ENCODE measurements around the gene MECP2.
"Not testable (repeated sequence)": the region's sequence is repeated elsewhere in the genome, so short reads cannot be mapped to it uniquely, and the experiment has no call there.

Gene MECP2

GRCh38 chrX:153981771-153982533, 115.6 kb downstream of the MECP2 start:
- no peak overlapping the region for H3K4me3 ChIP-seq (replicated peaks; ENCODE audit: low read depth, low read length)
- TF ChIP-seq CTCF (IDR thresholded peaks at IDR 0.05; ENCODE audit: low read depth, low read length, missing control alignments) = no peak
- DNase-seq (ENCODE audit: extremely low read depth, low read depth) = no peak

GRCh38 chrX:153981231-153981630, 116.3 kb downstream of the MECP2 start:
- no peak for DNase-seq (ENCODE audit: extremely low read depth, low read depth)
- TF ChIP-seq CTCF (IDR thresholded peaks at IDR 0.05; ENCODE audit: low read depth, low read length, missing control alignments) = no peak
- H3K4me3 ChIP-seq (replicated peaks; ENCODE audit: low read depth, low read length) = no peak overlapping the region

GRCh38 chrX:153980394-153980793, 117.1 kb downstream of the MECP2 start:
- H3K4me3 ChIP-seq (replicated peaks; ENCODE audit: low read depth, low read length); DNase-seq (ENCODE audit: extremely low read depth, low read depth): not testable (repeated sequence)

- H3K4me3 ChIP-seq (replicated peaks; ENCODE audit: low read depth, low read length) = no peak overlapping the region
- TF ChIP-seq CTCF (IDR thresholded peaks at IDR 0.05; ENCODE audit: low read depth, low read length, missing control alignments) = no peak
- DNase-seq (ENCODE audit: extremely low read depth, low read depth) = no peak
Measured at GRCh38 chrX:153974726-153975286, 122.7 kb downstream of the MECP2 start.

GRCh38 chrX:153974003-153974725, 123.4 kb downstream of the MECP2 start:
- TF ChIP-seq CTCF (IDR thresholded peaks at IDR 0.05; ENCODE audit: low read depth, low read length, missing control alignments) = no peak
- peak overlapping the region; percentile 51; the same call in 1 of the 2 replicates for H3K4me3 ChIP-seq (replicated peaks; ENCODE audit: low read depth, low read length)
- DNase-seq (ENCODE audit: extremely low read depth, low read depth) = no peak

- DNase-seq (ENCODE audit: extremely low read depth, low read depth) = no peak
- TF ChIP-seq CTCF (IDR thresholded peaks at IDR 0.05; ENCODE audit: low read depth, low read length, missing control alignments) = no peak
- peak overlapping the region; percentile 51 for H3K4me3 ChIP-seq (replicated peaks; ENCODE audit: low read depth, low read length)
Measured at GRCh38 chrX:153973127-153974002, 124.2 kb downstream of the MECP2 start.
